Esophagus squamous epithelium (tissue), 4 donors: ENCODE measurements around the gene AZGP1.

ENCODE experiments used
- POLR2A ChIP-seq, 4 donors: fragments of 450-650 bp; IDR thresholded peaks; one replicate each; pipeline ENCODE4 v1.6.1; 2017; ENCODE audit warnings: antibody characterized with exemption in 4 of 4, mild to moderate bottlenecking in 4 of 4, moderate library complexity in 3 of 4
- TF ChIP-seq, protein P1 (sequence below), 6 experiments: fragments of 450-650 bp in 4 of 6; fragments of 200-600 bp in 2 of 6; sonication (generic) in 2 of 6; IDR thresholded peaks; one replicate each; pipeline ENCODE4 v1.5.1; 2016 to 2019; ENCODE audit warnings: antibody characterized with exemption in 6 of 6, mild to moderate bottlenecking in 4 of 6, moderate library complexity in 4 of 6

DNA sequence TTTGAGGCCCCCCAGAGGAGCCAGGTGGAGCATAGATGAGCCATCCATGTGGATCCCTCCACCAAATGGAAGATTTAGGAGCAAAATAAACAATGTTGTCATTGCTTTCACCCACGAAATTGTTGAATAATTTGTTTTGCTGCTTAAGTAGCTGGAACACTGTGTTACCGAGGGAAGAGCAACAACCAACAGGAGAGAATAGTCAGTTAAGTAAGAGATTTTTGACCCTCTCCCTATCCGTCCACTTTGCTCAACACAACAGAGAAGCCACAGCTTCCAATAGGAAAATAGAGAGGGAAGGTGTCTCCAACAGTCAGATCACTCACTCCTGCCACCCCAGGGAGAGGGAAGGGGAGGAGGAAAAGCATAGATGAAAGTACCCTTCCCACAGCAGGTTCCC lies 35.7 kb upstream of the AZGP1 start:
- TF ChIP-seq POLR2A (IDR thresholded peaks at IDR 0.05) = no peak
- TF ChIP-seq, protein P1, sequence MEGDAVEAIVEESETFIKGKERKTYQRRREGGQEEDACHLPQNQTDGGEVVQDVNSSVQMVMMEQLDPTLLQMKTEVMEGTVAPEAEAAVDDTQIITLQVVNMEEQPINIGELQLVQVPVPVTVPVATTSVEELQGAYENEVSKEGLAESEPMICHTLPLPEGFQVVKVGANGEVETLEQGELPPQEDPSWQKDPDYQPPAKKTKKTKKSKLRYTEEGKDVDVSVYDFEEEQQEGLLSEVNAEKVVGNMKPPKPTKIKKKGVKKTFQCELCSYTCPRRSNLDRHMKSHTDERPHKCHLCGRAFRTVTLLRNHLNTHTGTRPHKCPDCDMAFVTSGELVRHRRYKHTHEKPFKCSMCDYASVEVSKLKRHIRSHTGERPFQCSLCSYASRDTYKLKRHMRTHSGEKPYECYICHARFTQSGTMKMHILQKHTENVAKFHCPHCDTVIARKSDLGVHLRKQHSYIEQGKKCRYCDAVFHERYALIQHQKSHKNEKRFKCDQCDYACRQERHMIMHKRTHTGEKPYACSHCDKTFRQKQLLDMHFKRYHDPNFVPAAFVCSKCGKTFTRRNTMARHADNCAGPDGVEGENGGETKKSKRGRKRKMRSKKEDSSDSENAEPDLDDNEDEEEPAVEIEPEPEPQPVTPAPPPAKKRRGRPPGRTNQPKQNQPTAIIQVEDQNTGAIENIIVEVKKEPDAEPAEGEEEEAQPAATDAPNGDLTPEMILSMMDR (IDR thresholded peaks at IDR 0.05) = no peak
